HCT116 (cell line): ENCODE measurements around the gene PATL2. TPM values are rescaled to one million over a fixed set of nuclear protein-coding genes. Genes with fewer than 3 reads are reported as not detected.

Experiments used
- ATAC-seq: fragments of 200-7000 bp; cut with Tn5 transposase; 2 replicates; pipeline ENCODE4 v1.9.1; 2020; ENCODE audit warnings: mild to moderate bottlenecking, moderate library complexity
- BruUV-seq: library from RNA; stranded (reverse); fragments of 400-500 nt; replicated peaks from 2 replicates; lab custom pipeline; 2021; lab: Mats Ljungman, UMichigan
- CTCF ChIA-PET: fragments of 300-600 bp; sonication (Branson Sonifier 250); formaldehyde crosslinking; loops from one replicate; lab custom pipeline; 2021; ENCODE audit warnings: antibody characterized with exemption; lab: Charles Lee
- POLR2A ChIA-PET: fragments of 300-600, 350-600 bp; sonication (Branson Sonifier 250); formaldehyde crosslinking; loops from one replicate; lab custom pipeline; 2021; ENCODE audit warnings: antibody characterized with exemption; lab: Charles Lee
- RAD21 ChIA-PET, 2 experiments: fragments of 300-600 bp; sonication (Branson Sonifier 250); formaldehyde crosslinking; loops; one replicate each; lab custom pipeline; 2023; ENCODE audit warnings: low total read pairs in 2 of 2; ENCODE audit not compliant: uncharacterized antibody in 2 of 2, unreplicated experiment in 2 of 2, low non-redundant PET in 1 of 2; lab: Charles Lee
- DNase-seq: peaks from one replicate; pipeline ENCODE4 v3.0.0-alpha.2; 2010; ENCODE audit warnings: low read depth, low spot score
- H2AFZ ChIP-seq: fragments of 200-600 bp; shearing (Covaris generic), sonication (generic); 2 replicates; pipeline ENCODE4 v1.6.1; 2017; ENCODE audit warnings: low read depth, mixed run types, mixed read lengths, antibody characterized with exemption, low read length; ENCODE audit not compliant: poor library complexity, severe bottlenecking
- H3K27ac ChIP-seq: 2 replicates; pipeline ENCODE4 v1.5.1; 2012; ENCODE audit warnings: low read depth, low read length
- H3K27me3 ChIP-seq: fragments of 200-600 bp; sonication (generic); 2 replicates; pipeline ENCODE4 v1.6.1; 2016; ENCODE audit warnings: mixed run types, low read length, mixed read lengths; ENCODE audit not compliant: insufficient read depth
- H3K36me3 ChIP-seq, 2 experiments: fragments of 200-500 bp in 1 of 2; fragments of 200-600 bp in 1 of 2; sonication (Bioruptor generic) in 1 of 2; sonication (generic) in 1 of 2; 2 replicates each; pipeline versions ENCODE4 v1.5.1 to v1.6.1; 2014 to 2016; ENCODE audit warnings: low read length in 2 of 2, inconsistent platforms in 1 of 2, mixed read lengths in 1 of 2, mixed run types in 1 of 2; ENCODE audit not compliant: insufficient read depth in 2 of 2, control insufficient read depth in 1 of 2
- H3K4me1 ChIP-seq, 2 experiments: fragments of 200-600 bp in 1 of 2; sonication (generic) in 1 of 2; 2 replicates each; pipeline versions ENCODE4 v1.5.1 to v1.6.1; 2012 to 2017; ENCODE audit warnings: low read length in 2 of 2, inconsistent platforms in 1 of 2, mild to moderate bottlenecking in 1 of 2, mixed read lengths in 1 of 2, mixed run types in 1 of 2, moderate library complexity in 1 of 2; ENCODE audit not compliant: insufficient read depth in 2 of 2, control insufficient read depth in 1 of 2
- H3K4me2 ChIP-seq: fragments of 200-600 bp; sonication (generic); 2 replicates; pipeline ENCODE4 v1.6.1; 2017; ENCODE audit warnings: mixed run types, low read length, mixed read lengths
- H3K4me3 ChIP-seq, 2 experiments: fragments of 200-600 bp in 1 of 2; sonication (generic) in 1 of 2; replicated peaks in 1 of 2; 2 replicates each; pipeline ENCODE4 v1.5.1; 2011 to 2016; ENCODE audit warnings: low read length in 2 of 2, control low read depth in 1 of 2, low read depth in 1 of 2, mild to moderate bottlenecking in 1 of 2, mixed read lengths in 1 of 2, mixed run types in 1 of 2
- H3K79me2 ChIP-seq: fragments of 200-600 bp; sonication (generic); 2 replicates; pipeline ENCODE4 v1.6.1; 2017; ENCODE audit warnings: mild to moderate bottlenecking, mixed run types, low read length, moderate library complexity, mixed read lengths; ENCODE audit not compliant: insufficient read depth
- H3K9ac ChIP-seq: fragments of 200-600 bp; sonication (generic); 2 replicates; pipeline ENCODE4 v1.6.1; 2016; ENCODE audit warnings: low read length, mixed read lengths
- H3K9me2 ChIP-seq: fragments of 200-600 bp; sonication (generic), shearing (Covaris generic); 2 replicates; pipeline ENCODE4 v1.6.1; 2017; ENCODE audit warnings: mixed run types, mild to moderate bottlenecking, moderate library complexity; ENCODE audit not compliant: insufficient read depth
- H3K9me3 ChIP-seq, 2 experiments: fragments of 200-500 bp in 1 of 2; fragments of 200-600 bp in 1 of 2; sonication (Bioruptor generic) in 1 of 2; sonication (generic) in 1 of 2; 2 replicates each; pipeline ENCODE4 v1.6.1; 2014 to 2017; ENCODE audit warnings: low read length in 2 of 2, mixed read lengths in 2 of 2, inconsistent platforms in 1 of 2, low read depth in 1 of 2, mild to moderate bottlenecking in 1 of 2, mixed run types in 1 of 2, moderate library complexity in 1 of 2; ENCODE audit not compliant: control insufficient read depth in 1 of 2, insufficient read depth in 1 of 2
- H4K20me1 ChIP-seq: fragments of 200-600 bp; sonication (generic), shearing (Covaris generic); 2 replicates; pipeline ENCODE4 v1.6.1; 2017; ENCODE audit warnings: mixed run types, mild to moderate bottlenecking, moderate library complexity; ENCODE audit not compliant: insufficient read depth
- CBX3 ChIP-seq: IDR thresholded peaks from 2 replicates; pipeline ENCODE4 v1.6.1; 2012; ENCODE audit warnings: low read depth
- POLR2A ChIP-seq: IDR thresholded peaks from 2 replicates; pipeline ENCODE4 v1.7.0; 2011; ENCODE audit warnings: borderline replicate concordance; ENCODE audit not compliant: insufficient read depth, insufficient read length; ENCODE audit errors: extremely low read depth
- POLR2AphosphoS5 ChIP-seq: IDR thresholded peaks from 2 replicates; pipeline ENCODE4 v1.6.1; 2011; ENCODE audit warnings: mild to moderate bottlenecking, low read depth, low read length, moderate library complexity
- RAD21 ChIP-seq: IDR thresholded peaks from 2 replicates; pipeline ENCODE4 v1.6.1; 2012; ENCODE audit warnings: low read depth, mild to moderate bottlenecking
- SP1 ChIP-seq: IDR thresholded peaks from 2 replicates; pipeline ENCODE4 v1.6.1; 2012; ENCODE audit warnings: low read depth
- intact Hi-C: fragments of 100-400 bp; cut with micrococcal nuclease; formaldehyde crosslinking; loops from 2 replicates; pipeline ENCODE4 v1.10.0; 2022
- total RNA-seq: library from RNA; stranded (reverse); gene quantifications from one replicate; pipeline ENCODE4 v1.2.1, GENCODE V29; 2021; ENCODE audit not compliant: unreplicated experiment
- TF ChIP-seq, protein P1 (sequence below), 3 experiments: fragments of 200-600 bp in 1 of 3; sonication (generic) in 1 of 3; IDR thresholded peaks in 2 of 3; conservative IDR thresholded peaks in 1 of 3; 2 replicates each; pipeline ENCODE4 v1.5.1; 2012 to 2017; ENCODE audit warnings: low read depth in 2 of 3, low read length in 2 of 3, antibody characterized with exemption in 1 of 3, borderline replicate concordance in 1 of 3, control low read depth in 1 of 3, mild to moderate bottlenecking in 1 of 3, mixed read lengths in 1 of 3, mixed run types in 1 of 3, moderate library complexity in 1 of 3; ENCODE audit not compliant: insufficient read depth in 1 of 3

The PATL2 gene
- total RNA-seq, 1 experiment from 2014 or later: 1.2 TPM

GRCh38 chr15:44711743-44712345 lies 721 bp upstream of the PATL2 start (continued):
- TF ChIP-seq SP1: no peak

- peaks cover 2 to 5% of the 10 kb centered on the region in 2 experiments; a peak in 3 of 4 replicates for H3K36me3 ChIP-seq
- no peaks in the 10 kb centered on the region for H4K20me1 ChIP-seq
- peak overlapping the region; percentile 69 for H3K27ac ChIP-seq
- H3K4me2 ChIP-seq: peak overlapping the region; percentile 83
- H3K4me3 ChIP-seq: peak overlapping the region; percentile 84 to 93
- no peaks in the 10 kb centered on the region for H3K27me3 ChIP-seq
- intact Hi-C loops: loop anchor here (1.0 kb wide), 1 partner anchor 47 kb away; the partner anchor contains the start of gene SPG11
- TF ChIP-seq CBX3 (peak; percentile 90), POLR2AphosphoS5 (no peak), RAD21 (peak; percentile 23), SP1 (no peak), POLR2A (no peak)
- TF ChIP-seq, protein P1, sequence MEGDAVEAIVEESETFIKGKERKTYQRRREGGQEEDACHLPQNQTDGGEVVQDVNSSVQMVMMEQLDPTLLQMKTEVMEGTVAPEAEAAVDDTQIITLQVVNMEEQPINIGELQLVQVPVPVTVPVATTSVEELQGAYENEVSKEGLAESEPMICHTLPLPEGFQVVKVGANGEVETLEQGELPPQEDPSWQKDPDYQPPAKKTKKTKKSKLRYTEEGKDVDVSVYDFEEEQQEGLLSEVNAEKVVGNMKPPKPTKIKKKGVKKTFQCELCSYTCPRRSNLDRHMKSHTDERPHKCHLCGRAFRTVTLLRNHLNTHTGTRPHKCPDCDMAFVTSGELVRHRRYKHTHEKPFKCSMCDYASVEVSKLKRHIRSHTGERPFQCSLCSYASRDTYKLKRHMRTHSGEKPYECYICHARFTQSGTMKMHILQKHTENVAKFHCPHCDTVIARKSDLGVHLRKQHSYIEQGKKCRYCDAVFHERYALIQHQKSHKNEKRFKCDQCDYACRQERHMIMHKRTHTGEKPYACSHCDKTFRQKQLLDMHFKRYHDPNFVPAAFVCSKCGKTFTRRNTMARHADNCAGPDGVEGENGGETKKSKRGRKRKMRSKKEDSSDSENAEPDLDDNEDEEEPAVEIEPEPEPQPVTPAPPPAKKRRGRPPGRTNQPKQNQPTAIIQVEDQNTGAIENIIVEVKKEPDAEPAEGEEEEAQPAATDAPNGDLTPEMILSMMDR (IDR thresholded peaks at IDR 0.05 in 2 of 3, conservative IDR thresholded peaks at IDR 0.05 in 1 of 3; ENCODE audit: borderline replicate concordance in 1 of 3, insufficient read depth in 1 of 3, low read depth in 2 of 3, low read length in 2 of 3): peak; percentile 23 to 54 (median 38); a peak in 4 of 6 replicates
- H3K9me2 ChIP-seq: no peaks in the 10 kb centered on the region
- TSS peak; percentile 85 for BruUV-seq
- peak overlapping the region; percentile 90 for H2AFZ ChIP-seq
- DNase-seq: no peak
- ChIA-PET POLR2A (interaction anchor here (0.8 to 7.0 kb wide), 14 partner anchors 11 to 154 kb away, joined by 3 to 106 read pairs (median 5); partner anchors contain the start of genes SPG11 and TRIM69), CTCF (interaction anchor here (0.6 to 1.9 kb wide), 7 partner anchors 11 to 174 kb away, joined by 3 to 18 read pairs (median 3); partner anchors contain the start of genes EIF3J and SPG11), RAD21 (interaction anchor here (1.0 to 1.1 kb wide), 2 partner anchors 47 kb away, joined by 5 read pairs; partner anchors contain the start of gene SPG11 (in 2 of the 2))
- peak; percentile 1; the same call in 1 of the 2 replicates for ATAC-seq
- peaks cover 11 to 29% of the 10 kb centered on the region in 2 experiments; a peak in 3 of 4 replicates for H3K4me1 ChIP-seq
- no peaks in the 10 kb centered on the region for H3K9me3 ChIP-seq
- peak overlapping the region; percentile 74 for H3K9ac ChIP-seq
- H3K79me2 ChIP-seq: peaks cover 41% of the 10 kb centered on the region
Observed at GRCh38 chr15:44710236-44711095, 657 bp downstream of the PATL2 start.
